SKM-1 (cell line): ENCODE measurements around the gene ZNF438.
"Not testable (repeated sequence)": the region's sequence is repeated elsewhere in the genome, so short reads cannot be mapped to it uniquely, and the experiment has no call there.

Experiments
- DNase-seq: peaks from one replicate; lab custom pipeline; 2025; ENCODE audit not compliant: unreplicated experiment; lab: John Stamatoyannopoulos, UW

The ZNF438 gene

GRCh38 chr10:30959836-30960210, 71.8 kb downstream of the ZNF438 start:
- no peak for DNase-seq

GRCh38 chr10:30949218-30949617, 82.4 kb downstream of the ZNF438 start:
- DNase-seq, result not testable (repeated sequence)

- no peak for DNase-seq
These were observed 87.7 kb downstream of the ZNF438 start for GRCh38 chr10:30944005-30944404.

- DNase-seq, result no peak
These were observed 88.2 kb downstream of the ZNF438 start for GRCh38 chr10:30943451-30943850.

- no peak for DNase-seq
These were observed 91.4 kb downstream of the ZNF438 start for GRCh38 chr10:30940256-30940655.

GRCh38 chr10:30939643-30940251, 91.9 kb downstream of the ZNF438 start:
- DNase-seq, result no peak

- no peak for DNase-seq
These were observed 96.6 kb downstream of the ZNF438 start for GRCh38 chr10:30935078-30935477.

- DNase-seq, result no peak
These were observed 100.6 kb downstream of the ZNF438 start for GRCh38 chr10:30931094-30931493.

- DNase-seq, result no peak
These were observed 101.7 kb downstream of the ZNF438 start for GRCh38 chr10:30929901-30930520.

- not testable (repeated sequence) for DNase-seq
These were observed 102.3 kb downstream of the ZNF438 start for GRCh38 chr10:30929311-30929729.

- DNase-seq, result no peak
These were observed 102.9 kb downstream of the ZNF438 start for GRCh38 chr10:30928742-30929141.

- DNase-seq, result no peak
These were observed 113.0 kb downstream of the ZNF438 start for GRCh38 chr10:30918651-30919050.

- no peak for DNase-seq
These were observed 113.9 kb downstream of the ZNF438 start for GRCh38 chr10:30917789-30918188.

GRCh38 chr10:30917067-30917466, 114.6 kb downstream of the ZNF438 start:
- no peak for DNase-seq

GRCh38 chr10:30915146-30915545, 116.5 kb downstream of the ZNF438 start:
- no peak for DNase-seq

GRCh38 chr10:30911303-30911863, 120.3 kb downstream of the ZNF438 start:
- DNase-seq, result no peak

GRCh38 chr10:30903397-30904138, 128.1 kb downstream of the ZNF438 start:
- no peak for DNase-seq

GRCh38 chr10:30902621-30903396, 128.9 kb downstream of the ZNF438 start:
- no peak for DNase-seq

GRCh38 chr10:30901487-30901886, 130.2 kb downstream of the ZNF438 start:
- not testable (repeated sequence) for DNase-seq

GRCh38 chr10:30898964-30899363, 132.7 kb downstream of the ZNF438 start:
- no peak for DNase-seq

- no peak for DNase-seq
These were observed 134.1 kb downstream of the ZNF438 start for GRCh38 chr10:30897547-30897946.
